NCI-H748 treated with DMSO at 0.1 percent for 48 hours (cell line): ENCODE data around the gene AGRN.
"Not testable (repeated sequence)": the region's sequence is repeated elsewhere in the genome, so short reads cannot be mapped to it uniquely, and the experiment has no call there.

Source experiments
- DNase-seq: peaks from one replicate; lab custom pipeline; 2025; lab: John Stamatoyannopoulos, UW

The AGRN gene

GRCh38 chr1:1092894-1093609, 73.1 kb downstream of the AGRN start:
- no peak for DNase-seq

DNA sequence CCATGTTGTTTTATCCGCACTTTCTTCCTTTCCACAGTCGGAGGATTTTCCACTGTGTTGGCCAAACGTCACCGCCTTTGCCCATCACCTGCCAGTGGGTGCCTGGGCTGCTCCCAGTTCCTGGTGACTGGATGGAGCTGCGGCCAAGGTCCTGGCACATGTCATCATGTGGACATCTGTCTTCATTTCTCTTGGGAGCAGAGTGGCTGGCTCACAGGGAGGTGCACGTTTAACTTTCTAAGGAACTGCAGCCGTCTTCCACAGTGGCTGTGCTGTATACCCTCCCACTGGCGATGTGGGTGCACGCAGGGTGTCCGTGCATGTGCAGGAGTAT, 73.7 kb downstream of the AGRN start:
- DNase-seq, result no peak

DNA sequence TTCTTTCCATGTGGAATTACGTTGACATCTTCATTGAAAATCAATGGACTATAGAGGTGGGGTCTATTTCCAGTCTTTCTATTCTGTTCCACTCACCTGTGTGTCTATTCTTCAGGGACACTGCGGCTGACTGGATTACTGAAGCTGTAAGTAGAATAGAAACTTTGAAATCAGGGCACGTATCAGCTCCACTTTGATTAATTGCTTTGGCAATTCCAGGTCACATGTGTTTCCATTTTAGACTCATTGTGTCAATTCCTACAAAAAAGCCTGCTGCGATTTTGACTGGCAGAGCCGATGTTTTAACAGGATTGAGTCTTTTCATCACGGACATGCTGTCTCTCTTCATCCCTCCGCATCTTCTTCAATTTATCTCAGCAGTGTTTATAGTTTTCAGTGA, 75.1 kb downstream of the AGRN start:
- DNase-seq, result no peak

GRCh38 chr1:1096136-1096535, 76.2 kb downstream of the AGRN start:
- DNase-seq, result not testable (repeated sequence)

- no peak for DNase-seq
These were observed 78.9 kb downstream of the AGRN start for GRCh38 chr1:1098681-1099421.

GRCh38 chr1:1099506-1100183, 79.7 kb downstream of the AGRN start:
- no peak for DNase-seq

- DNase-seq, result no peak
These were observed 80.4 kb downstream of the AGRN start for GRCh38 chr1:1100296-1100695.

- DNase-seq, result no peak
These were observed 81.6 kb downstream of the AGRN start for GRCh38 chr1:1101503-1101902.

DNA sequence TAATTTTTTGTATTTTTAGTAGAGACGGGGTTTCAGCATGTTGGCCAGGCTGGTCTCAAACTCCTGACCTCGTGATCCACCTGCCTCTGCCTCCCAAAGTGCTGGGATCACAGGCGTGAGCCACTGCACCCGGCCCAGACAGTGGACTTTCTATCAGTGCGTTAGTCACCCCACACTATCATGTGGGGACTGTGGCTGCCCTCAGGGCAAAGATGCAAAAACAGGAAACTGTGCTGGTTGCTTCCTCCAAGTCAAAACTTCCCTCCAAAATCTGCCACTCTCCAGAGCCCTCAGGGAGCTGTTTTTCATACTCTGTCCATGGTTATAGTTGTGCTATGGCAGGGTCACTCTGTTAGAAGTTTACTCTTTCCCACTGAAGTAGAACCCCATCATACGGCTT, 84.2 kb downstream of the AGRN start:
- DNase-seq, result not testable (repeated sequence)
